Uterus (tissue), 4 donors: ENCODE data around the gene MIP. TPM values are rescaled to one million over a fixed set of nuclear protein-coding genes. Genes with fewer than 3 reads are reported as not detected.

Source experiments
- DNase-seq, 2 donors: peaks; one replicate each; pipeline ENCODE4 v3.0.0-alpha.2; 2019 to 2020
- H3K27ac ChIP-seq, 2 donors: fragments of 200-600 bp; sonication (generic); 1 replicate in 1 of 2; 2 replicates in 1 of 2; pipeline ENCODE4 v1.5.1; 2016 to 2018
- H3K27me3 ChIP-seq, 2 donors: fragments of 200-600 bp; sonication (generic); one replicate each; pipeline ENCODE4 v1.5.1; 2018 to 2019; ENCODE audit warnings: control low read depth in 1 of 2
- H3K36me3 ChIP-seq, 2 donors: fragments of 200-600 bp; sonication (generic); one replicate each; pipeline ENCODE4 v1.5.1; 2019; ENCODE audit warnings: control low read depth in 1 of 2
- H3K4me1 ChIP-seq, 2 donors: fragments of 200-600 bp; sonication (generic); one replicate each; pipeline ENCODE4 v1.5.1; 2018 to 2019; ENCODE audit warnings: control low read depth in 1 of 2
- H3K4me3 ChIP-seq, 2 donors: fragments of 200-600 bp; sonication (generic); 1 replicate in 1 of 2; 2 replicates in 1 of 2; pipeline ENCODE4 v1.5.1; 2018 to 2019; ENCODE audit warnings: mild to moderate bottlenecking in 1 of 2
- H3K9me3 ChIP-seq, 2 donors: fragments of 200-600 bp; sonication (generic); one replicate each; pipeline ENCODE4 v1.5.1; 2019; ENCODE audit warnings: control low read depth in 1 of 2
- POLR2A ChIP-seq, 2 donors: fragments of 450-650 bp; IDR thresholded peaks; one replicate each; pipeline ENCODE4 v1.6.1; 2016; ENCODE audit warnings: antibody characterized with exemption in 2 of 2, mild to moderate bottlenecking in 1 of 2, moderate library complexity in 1 of 2
- intact Hi-C: fragments of 100-400 bp; cut with DNase I; formaldehyde crosslinking; loops from one replicate; pipeline ENCODE4 v1.15.1; 2023; ENCODE audit warnings: low total_unique reads
- total RNA-seq, 4 donors: library from RNA; depleted of rRNA in 3 of 4; stranded (reverse); fragments of >200 nt in 3 of 4; gene quantifications; one replicate each; pipeline versions ENCODE4 v1.1.0 to v1.2.4, GENCODE V29; 2014 to 2023
- TF ChIP-seq, protein P1 (sequence below), 4 experiments: fragments of 200-600 bp in 2 of 4; fragments of 450-650 bp in 2 of 4; sonication (generic) in 2 of 4; IDR thresholded peaks; one replicate each; pipeline ENCODE4 v1.5.1; 2016 to 2019; ENCODE audit warnings: antibody characterized with exemption in 4 of 4, mild to moderate bottlenecking in 2 of 4, moderate library complexity in 1 of 4
- donor health status: DM: yes; HTN: yes; CAD: no.

Gene MIP
- total RNA-seq, 4 donors from 2014 or later = not detected

DNA sequence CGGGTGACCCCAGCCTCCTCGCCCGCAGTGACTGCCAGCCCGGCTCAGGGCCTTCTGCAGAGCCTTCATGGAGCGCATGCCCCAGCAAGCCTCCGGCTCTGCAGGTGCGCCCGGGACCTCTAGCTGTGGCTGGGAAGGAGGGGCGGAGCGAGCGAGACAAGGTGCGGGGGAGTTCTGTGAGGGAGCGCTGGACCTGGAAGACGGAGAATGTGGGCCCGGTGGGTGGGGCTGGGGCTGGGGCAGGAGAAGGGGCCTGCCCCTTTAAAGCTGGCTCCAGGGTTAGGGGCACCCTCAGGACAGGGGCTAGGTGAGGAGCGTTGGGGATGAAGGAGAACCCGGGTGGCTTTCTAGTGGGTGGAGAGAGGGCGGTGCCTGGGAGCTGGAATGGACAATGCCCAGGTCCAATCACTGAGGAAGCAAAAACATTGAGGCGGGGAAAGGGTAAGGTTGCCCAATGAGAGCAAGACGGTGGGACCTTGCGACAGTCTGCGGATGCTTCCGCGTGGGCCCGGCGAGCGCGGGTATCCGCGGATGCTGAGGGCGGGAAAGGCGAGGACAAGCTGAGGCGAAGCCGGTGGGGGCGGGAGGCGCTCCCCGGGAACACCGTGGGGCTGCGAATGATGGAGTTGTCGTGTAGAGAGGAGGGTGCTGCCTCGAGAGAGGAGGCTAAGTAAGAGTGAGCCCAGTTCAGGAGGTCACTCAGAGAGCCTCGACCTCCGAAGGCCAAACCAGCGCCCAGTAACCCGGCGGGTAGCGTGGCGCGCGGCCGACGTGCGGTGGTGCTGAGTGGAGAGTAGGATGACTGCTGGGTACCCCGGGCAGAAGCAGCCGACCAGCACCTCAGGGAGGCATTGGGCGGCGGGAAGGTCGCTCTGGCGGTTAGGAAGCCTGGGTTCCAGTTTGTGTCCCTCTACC lies 33.8 kb upstream of the MIP start, which contains the start of gene GLS2:
GLS2 (minus strand) TSS at position 121 of the 915 bp plus-strand sequence; CDS start at position 78, 43 bp downstream.
- peak within 1 kb of the TSS in 1 of 2 donors; percentile 53 for H3K27ac ChIP-seq
- peak within 1 kb of the TSS; percentile 58 to 63 for H3K4me3 ChIP-seq
- peak; percentile 71 to 76 for DNase-seq
- intact Hi-C loops = no loop called here
- no peaks in the 10 kb centered on the region for H3K4me1 ChIP-seq
- H3K9me3 ChIP-seq = no peaks in the 10 kb centered on the region
- H3K27me3 ChIP-seq = no peaks in the 10 kb centered on the region
- no peaks in the 10 kb centered on the region for H3K36me3 ChIP-seq
- TF ChIP-seq, protein P1, sequence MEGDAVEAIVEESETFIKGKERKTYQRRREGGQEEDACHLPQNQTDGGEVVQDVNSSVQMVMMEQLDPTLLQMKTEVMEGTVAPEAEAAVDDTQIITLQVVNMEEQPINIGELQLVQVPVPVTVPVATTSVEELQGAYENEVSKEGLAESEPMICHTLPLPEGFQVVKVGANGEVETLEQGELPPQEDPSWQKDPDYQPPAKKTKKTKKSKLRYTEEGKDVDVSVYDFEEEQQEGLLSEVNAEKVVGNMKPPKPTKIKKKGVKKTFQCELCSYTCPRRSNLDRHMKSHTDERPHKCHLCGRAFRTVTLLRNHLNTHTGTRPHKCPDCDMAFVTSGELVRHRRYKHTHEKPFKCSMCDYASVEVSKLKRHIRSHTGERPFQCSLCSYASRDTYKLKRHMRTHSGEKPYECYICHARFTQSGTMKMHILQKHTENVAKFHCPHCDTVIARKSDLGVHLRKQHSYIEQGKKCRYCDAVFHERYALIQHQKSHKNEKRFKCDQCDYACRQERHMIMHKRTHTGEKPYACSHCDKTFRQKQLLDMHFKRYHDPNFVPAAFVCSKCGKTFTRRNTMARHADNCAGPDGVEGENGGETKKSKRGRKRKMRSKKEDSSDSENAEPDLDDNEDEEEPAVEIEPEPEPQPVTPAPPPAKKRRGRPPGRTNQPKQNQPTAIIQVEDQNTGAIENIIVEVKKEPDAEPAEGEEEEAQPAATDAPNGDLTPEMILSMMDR (IDR thresholded peaks at IDR 0.05) = no peak
- no peak for TF ChIP-seq POLR2A (IDR thresholded peaks at IDR 0.05)

DNA sequence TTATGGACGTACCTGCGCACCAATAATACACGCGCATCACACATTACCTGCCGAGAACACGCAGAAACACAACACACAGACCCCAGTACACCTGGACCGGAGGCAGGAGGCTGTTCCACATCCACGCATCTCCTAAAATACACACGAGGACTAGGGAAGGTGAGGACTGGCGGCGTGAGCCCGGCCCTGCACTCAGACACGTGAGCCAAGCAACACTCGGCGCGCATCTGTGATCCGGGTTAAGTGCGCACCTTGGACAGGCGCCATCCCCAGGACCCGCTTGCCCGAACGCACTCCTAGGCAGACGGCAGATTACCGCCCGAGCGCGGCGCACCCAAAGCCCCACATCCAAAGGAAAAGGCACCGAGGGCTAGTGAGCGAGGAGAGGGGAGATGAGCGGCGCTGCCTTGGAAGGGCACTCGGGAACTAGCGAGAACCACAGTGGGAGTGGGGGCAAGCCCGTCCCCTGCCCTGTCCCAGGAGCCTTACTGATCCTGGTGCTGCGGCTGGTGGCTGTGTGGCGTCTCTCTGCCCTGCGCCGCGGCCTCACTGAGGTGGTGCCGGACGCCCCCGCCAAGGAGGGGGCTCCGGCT lies 33.1 kb upstream of the MIP start:
- DNase-seq = peak; percentile 36 to 39

DNA sequence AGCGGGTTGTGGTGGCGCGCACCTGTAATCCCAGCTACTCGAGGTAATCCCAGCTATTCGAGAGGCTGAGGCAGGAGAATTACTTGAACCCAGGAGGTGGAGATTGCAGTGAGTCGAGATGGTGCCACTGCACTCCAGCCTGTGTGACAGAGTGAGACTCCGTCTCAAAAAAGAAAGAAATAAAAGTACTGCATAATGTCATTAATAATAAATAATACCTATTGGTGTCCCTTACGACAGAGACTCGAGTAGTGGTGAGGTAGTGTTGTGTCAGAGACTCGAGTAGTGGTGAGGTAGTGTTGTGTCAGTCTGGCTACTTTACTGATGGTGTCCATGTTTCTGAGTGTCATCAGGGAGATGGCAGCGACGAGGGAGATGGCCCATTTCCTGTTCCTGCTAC lies 32.2 kb upstream of the MIP start:
- Histone ChIP-seq H3K27me3 (no peaks in the 10 kb centered on the region), H3K9me3 (no peaks in the 10 kb centered on the region), H3K27ac (no peak overlapping the region), H3K4me1 (no peaks in the 10 kb centered on the region), H3K4me3 (no peak overlapping the region), H3K36me3 (no peaks in the 10 kb centered on the region)
- no peak for DNase-seq
- TF ChIP-seq POLR2A (IDR thresholded peaks at IDR 0.05) = no peak
- TF ChIP-seq, protein P1 (IDR thresholded peaks at IDR 0.05) = no peak
- intact Hi-C loops = no loop called here

More for the DNA sequence above, 33.1 kb upstream of the MIP start:
- Histone ChIP-seq H3K36me3 (no peaks in the 10 kb centered on the region), H3K27me3 (no peaks in the 10 kb centered on the region), H3K27ac (peak overlapping the region in 1 of 2 donors; percentile 53), H3K4me3 (peak overlapping the region; percentile 58 to 63), H3K9me3 (no peaks in the 10 kb centered on the region), H3K4me1 (no peaks in the 10 kb centered on the region)
- TF ChIP-seq, protein P1 (IDR thresholded peaks at IDR 0.05) = no peak
- no peak for TF ChIP-seq POLR2A (IDR thresholded peaks at IDR 0.05)
- intact Hi-C loops = no loop called here

DNA sequence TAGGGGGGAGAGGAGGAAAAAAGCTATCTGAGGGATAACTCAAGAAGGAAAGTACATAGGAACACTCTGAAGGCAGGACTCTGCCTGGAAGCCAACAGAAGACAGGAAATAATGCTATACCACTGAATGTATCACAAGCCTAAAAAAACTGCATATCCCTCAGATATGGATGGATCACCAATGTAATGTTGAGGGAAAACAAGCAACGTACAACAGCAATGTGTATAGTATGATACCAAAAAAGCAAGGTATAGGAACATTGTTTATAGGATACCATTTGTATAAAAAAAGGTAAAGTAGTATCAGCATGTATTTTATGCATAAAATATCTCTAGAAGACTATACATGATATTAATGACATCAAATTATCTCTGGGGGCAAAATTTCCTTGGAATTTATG lies 30.1 kb upstream of the MIP start:
- no peaks in the 10 kb centered on the region for H3K9me3 ChIP-seq
- no peak overlapping the region for H3K27ac ChIP-seq
- no peaks in the 10 kb centered on the region for H3K4me1 ChIP-seq
- TF ChIP-seq POLR2A (IDR thresholded peaks at IDR 0.05) = no peak
- TF ChIP-seq, protein P1 (IDR thresholded peaks at IDR 0.05) = no peak
- no peak overlapping the region for H3K4me3 ChIP-seq
- DNase-seq = no peak
- no peaks in the 10 kb centered on the region for H3K27me3 ChIP-seq
- no peaks in the 10 kb centered on the region for H3K36me3 ChIP-seq
- intact Hi-C loops = no loop called here

DNA sequence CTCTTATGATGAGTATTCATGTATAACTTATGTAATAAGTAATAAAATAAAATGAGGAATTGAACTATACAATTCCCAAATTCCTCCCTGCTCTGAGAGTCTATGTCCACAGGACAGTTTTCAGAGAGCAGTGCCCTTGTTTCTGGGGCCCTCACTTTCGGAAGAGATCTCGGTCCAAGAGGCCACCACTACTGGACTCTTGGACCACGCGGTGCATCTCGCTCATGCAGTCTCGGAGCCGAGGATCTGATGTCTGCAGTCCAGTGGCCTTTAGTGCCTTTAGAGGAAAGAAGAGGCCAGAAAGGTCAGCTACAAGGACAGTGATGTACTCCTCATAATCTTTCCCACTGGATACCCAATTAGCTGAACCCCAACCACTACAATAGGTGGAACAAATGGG lies 25.2 kb upstream of the MIP start:
- H3K27me3 ChIP-seq = no peaks in the 10 kb centered on the region
- no peaks in the 10 kb centered on the region for H3K9me3 ChIP-seq
- intact Hi-C loops = no loop called here
- H3K36me3 ChIP-seq = no peaks in the 10 kb centered on the region
- TF ChIP-seq POLR2A (IDR thresholded peaks at IDR 0.05) = no peak
- TF ChIP-seq, protein P1 (IDR thresholded peaks at IDR 0.05) = no peak
- H3K4me3 ChIP-seq = no peak overlapping the region
- no peaks in the 10 kb centered on the region for H3K4me1 ChIP-seq
- H3K27ac ChIP-seq = no peak overlapping the region
- DNase-seq = no peak
